SK-N-MC (cell line): ENCODE measurements around the gene PRDX1.

Experiments used
- EZH2 ChIP-seq: fragments of 200-600 bp; sonication (generic); IDR thresholded peaks from one replicate; pipeline ENCODE4 v1.6.1; 2017; ENCODE audit warnings: antibody characterized with exemption
- FOXP2 ChIP-seq: optimal IDR thresholded peaks from 2 replicates; pipeline ENCODE3; 2011; ENCODE audit warnings: mild to moderate bottlenecking, moderate library complexity; ENCODE audit not compliant: insufficient read depth; ENCODE audit errors: extremely low read length, control extremely low read depth
- POLR2AphosphoS5 ChIP-seq: IDR thresholded peaks from 2 replicates; pipeline ENCODE4 v1.6.1; 2012; ENCODE audit warnings: mild to moderate bottlenecking, low read depth, low read length, borderline replicate concordance

- TF ChIP-seq POLR2AphosphoS5 (no peak), EZH2 (no peak), FOXP2 (no peak)
Observed at GRCh38 chr1:45479039-45479748, 42.5 kb downstream of the PRDX1 start.
